Measurements from ENCODE around the gene DUSP18.
"Not testable (repeated sequence)": the region's sequence is repeated elsewhere in the genome, so short reads cannot be mapped to it uniquely, and the experiment has no call there.

Gene DUSP18

GRCh38 chr22:30676565-30676964, 8.9 kb upstream of the DUSP18 start:
- DNase-seq, result not testable (repeated sequence)

GRCh38 chr22:30675436-30675835, 7.8 kb upstream of the DUSP18 start:
- peak; percentile 93 for DNase-seq

GRCh38 chr22:30674482-30674881, 6.8 kb upstream of the DUSP18 start:
- DNase-seq, result no peak

- no peak for DNase-seq
Observed at GRCh38 chr22:30673136-30673535, 5.5 kb upstream of the DUSP18 start.

GRCh38 chr22:30671071-30671470, 3.4 kb upstream of the DUSP18 start:
- no peak for DNase-seq

GRCh38 chr22:30668386-30668710, 673 bp upstream of the DUSP18 start:
- peak; percentile 74 for DNase-seq

- no peak for DNase-seq
Observed at GRCh38 chr22:30667107-30667493, 575 bp downstream of the DUSP18 start.

GRCh38 chr22:30665786-30666185, 1.9 kb downstream of the DUSP18 start:
- DNase-seq, result no peak

GRCh38 chr22:30665266-30665665, 2.4 kb downstream of the DUSP18 start:
- no peak for DNase-seq

GRCh38 chr22:30664798-30665197, 2.9 kb downstream of the DUSP18 start:
- no peak for DNase-seq

- peak; percentile 93 for DNase-seq
Observed at GRCh38 chr22:30662040-30662439, 5.6 kb downstream of the DUSP18 start.

GRCh38 chr22:30655532-30655931, 12.1 kb downstream of the DUSP18 start:
- DNase-seq, result peak; percentile 63

GRCh38 chr22:30654361-30654760, 13.3 kb downstream of the DUSP18 start:
- no peak for DNase-seq

GRCh38 chr22:30652852-30653251, 14.8 kb downstream of the DUSP18 start:
- no peak for DNase-seq

- peak; percentile 45 for DNase-seq
Observed at GRCh38 chr22:30650508-30651116, 17.1 kb downstream of the DUSP18 start.

GRCh38 chr22:30649430-30650007, 18.2 kb downstream of the DUSP18 start:
- DNase-seq, result peak; percentile 17

GRCh38 chr22:30648825-30649224, 18.9 kb downstream of the DUSP18 start:
- DNase-seq, result no peak

- DNase-seq, result peak; percentile 19
Observed at GRCh38 chr22:30647536-30647935, 20.1 kb downstream of the DUSP18 start.

GRCh38 chr22:30646518-30647160, 21.0 kb downstream of the DUSP18 start:
- no peak for DNase-seq

- no peak for DNase-seq
Observed at GRCh38 chr22:30643055-30643875, 24.4 kb downstream of the DUSP18 start.

- DNase-seq, result no peak
Observed at GRCh38 chr22:30640839-30641430, 26.7 kb downstream of the DUSP18 start.

GRCh38 chr22:30640361-30640760, 27.3 kb downstream of the DUSP18 start:
- no peak for DNase-seq

GRCh38 chr22:30637701-30638114, 30.0 kb downstream of the DUSP18 start:
- DNase-seq, result peak; percentile 11

Data from NCI-H69 (cell line).